Measurements from ENCODE around the gene STOML1. TPM values are rescaled to one million over a fixed set of nuclear protein-coding genes. Genes with fewer than 3 reads are reported as not detected.

The STOML1 gene
- total RNA-seq, 4 donors from 2014 or later = 15.2 to 28.8 (median 16.9) TPM

DNA sequence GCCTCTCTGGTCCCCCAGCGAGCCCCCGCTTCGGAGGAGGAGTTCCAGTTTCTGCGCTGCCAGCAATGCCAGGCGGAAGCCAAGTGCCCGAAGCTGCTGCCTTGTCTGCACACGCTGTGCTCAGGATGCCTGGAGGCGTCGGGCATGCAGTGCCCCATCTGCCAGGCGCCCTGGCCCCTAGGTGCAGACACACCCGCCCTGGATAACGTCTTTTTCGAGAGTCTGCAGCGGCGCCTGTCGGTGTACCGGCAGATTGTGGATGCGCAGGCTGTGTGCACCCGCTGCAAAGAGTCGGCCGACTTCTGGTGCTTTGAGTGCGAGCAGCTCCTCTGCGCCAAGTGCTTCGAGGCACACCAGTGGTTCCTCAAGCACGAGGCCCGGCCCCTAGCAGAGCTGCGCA, 5.9 kb upstream of the STOML1 start:
- in situ Hi-C loops (cut with MboI; ENCODE audit: low sequenced_read_pairs in 4 of 4) = loop anchor here in 1 of 4 donors (25.0 kb wide), 1 partner anchor 464 kb away; the partner anchor contains the start of gene UBL7
- intact Hi-C loops (cut with DNase I; ENCODE audit: low total_unique reads) = loop anchor here (10.0 kb wide), 1 partner anchor 467 kb away; the partner anchor contains the start of gene UBL7
- no peak for DNase-seq
- no peaks in the 10 kb centered on the region for H3K9me3 ChIP-seq
- H3K27me3 ChIP-seq = no peaks in the 10 kb centered on the region
- ATAC-seq = no peak
- H3K4me3 ChIP-seq = peak overlapping the region in 1 of 4 donors; percentile 82
- no peak for TF ChIP-seq POLR2A (IDR thresholded peaks at IDR 0.05)
- TF ChIP-seq, protein P1, sequence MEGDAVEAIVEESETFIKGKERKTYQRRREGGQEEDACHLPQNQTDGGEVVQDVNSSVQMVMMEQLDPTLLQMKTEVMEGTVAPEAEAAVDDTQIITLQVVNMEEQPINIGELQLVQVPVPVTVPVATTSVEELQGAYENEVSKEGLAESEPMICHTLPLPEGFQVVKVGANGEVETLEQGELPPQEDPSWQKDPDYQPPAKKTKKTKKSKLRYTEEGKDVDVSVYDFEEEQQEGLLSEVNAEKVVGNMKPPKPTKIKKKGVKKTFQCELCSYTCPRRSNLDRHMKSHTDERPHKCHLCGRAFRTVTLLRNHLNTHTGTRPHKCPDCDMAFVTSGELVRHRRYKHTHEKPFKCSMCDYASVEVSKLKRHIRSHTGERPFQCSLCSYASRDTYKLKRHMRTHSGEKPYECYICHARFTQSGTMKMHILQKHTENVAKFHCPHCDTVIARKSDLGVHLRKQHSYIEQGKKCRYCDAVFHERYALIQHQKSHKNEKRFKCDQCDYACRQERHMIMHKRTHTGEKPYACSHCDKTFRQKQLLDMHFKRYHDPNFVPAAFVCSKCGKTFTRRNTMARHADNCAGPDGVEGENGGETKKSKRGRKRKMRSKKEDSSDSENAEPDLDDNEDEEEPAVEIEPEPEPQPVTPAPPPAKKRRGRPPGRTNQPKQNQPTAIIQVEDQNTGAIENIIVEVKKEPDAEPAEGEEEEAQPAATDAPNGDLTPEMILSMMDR (IDR thresholded peaks at IDR 0.05 in 4 of 5, conservative IDR thresholded peaks at IDR 0.05 in 1 of 5) = no peak
- H3K4me1 ChIP-seq = peaks cover 35% of the 10 kb centered on the region in 2 donors
- peak overlapping the region in 2 of 4 donors; percentile 89 to 95 for H3K27ac ChIP-seq
- peaks cover 0 to 23% of the 10 kb centered on the region in 2 donors for H3K36me3 ChIP-seq

DNA sequence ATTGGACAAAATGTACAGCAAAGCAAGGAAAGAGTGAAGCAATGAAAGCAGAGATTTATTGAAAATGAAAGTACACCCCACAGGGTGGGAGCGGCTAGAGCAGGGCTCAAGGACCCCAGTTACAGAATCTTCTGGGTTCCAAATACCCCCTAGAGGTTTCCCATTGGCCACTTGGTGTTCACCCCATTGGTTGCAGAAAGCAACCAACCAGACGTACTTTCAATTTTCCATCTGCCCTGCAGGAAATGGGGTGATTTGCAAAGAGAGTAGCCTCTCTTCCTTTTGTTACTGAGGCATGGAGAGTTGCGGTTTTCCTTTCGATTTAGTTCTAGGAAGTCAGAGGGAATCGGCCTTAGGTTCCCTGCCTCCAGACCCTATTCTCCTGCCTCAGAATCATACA, 4.8 kb upstream of the STOML1 start:
- in situ Hi-C loops (cut with MboI; ENCODE audit: low sequenced_read_pairs in 4 of 4) (loop anchor here in 1 of 4 donors (25.0 kb wide), 1 partner anchor 465 kb away; the partner anchor contains the start of gene UBL7), intact Hi-C loops (cut with DNase I; ENCODE audit: low total_unique reads) (loop anchor here (10.0 kb wide), 1 partner anchor 468 kb away; the partner anchor contains the start of gene UBL7)
- H3K36me3 ChIP-seq = peaks cover 0 to 23% of the 10 kb centered on the region in 2 donors
- H3K4me3 ChIP-seq = peak overlapping the region; percentile 82 to 97 (median 90)
- no peaks in the 10 kb centered on the region for H3K9me3 ChIP-seq
- H3K27me3 ChIP-seq = no peaks in the 10 kb centered on the region
- ATAC-seq (no peak), DNase-seq (no peak)
- peaks cover 41 to 42% of the 10 kb centered on the region in 2 donors for H3K4me1 ChIP-seq
- TF ChIP-seq, protein P1 (IDR thresholded peaks at IDR 0.05 in 4 of 5, conservative IDR thresholded peaks at IDR 0.05 in 1 of 5) = no peak
- no peak for TF ChIP-seq POLR2A (IDR thresholded peaks at IDR 0.05)
- peak overlapping the region; percentile 89 to 98 (median 93) for H3K27ac ChIP-seq

DNA sequence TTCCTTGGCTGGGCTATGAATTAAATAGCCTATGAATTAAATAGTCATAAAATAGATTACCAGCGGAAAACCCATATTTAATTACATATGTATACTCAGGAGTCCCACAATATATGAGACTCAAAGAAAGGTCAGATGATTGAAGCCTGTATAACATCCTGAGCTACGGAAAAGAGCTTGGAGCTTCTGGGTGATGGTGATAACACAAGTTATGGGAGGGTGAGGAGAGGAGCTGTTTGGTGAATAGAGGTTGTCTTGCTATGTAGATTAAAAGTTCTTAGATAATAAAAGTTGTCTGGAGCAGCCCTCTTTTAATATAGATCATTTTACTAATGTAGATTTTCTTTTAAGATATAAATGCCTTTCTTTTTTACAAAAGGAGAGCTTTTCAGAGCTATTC, 4.2 kb upstream of the STOML1 start:
- peaks cover 39 to 44% of the 10 kb centered on the region in 2 donors for H3K4me1 ChIP-seq
- DNase-seq (no peak), ATAC-seq (no peak)
- in situ Hi-C loops (cut with MboI; ENCODE audit: low sequenced_read_pairs in 4 of 4) = loop anchor here in 1 of 4 donors (25.0 kb wide), 1 partner anchor 466 kb away; the partner anchor contains the start of gene UBL7
- H3K27me3 ChIP-seq = no peaks in the 10 kb centered on the region
- intact Hi-C loops (cut with DNase I; ENCODE audit: low total_unique reads) = loop anchor here (10.0 kb wide), 1 partner anchor 469 kb away; the partner anchor contains the start of gene UBL7
- no peaks in the 10 kb centered on the region for H3K9me3 ChIP-seq
- peak overlapping the region; percentile 82 to 97 (median 90) for H3K4me3 ChIP-seq
- TF ChIP-seq POLR2A (IDR thresholded peaks at IDR 0.05) = no peak
- TF ChIP-seq, protein P1 (IDR thresholded peaks at IDR 0.05 in 4 of 5, conservative IDR thresholded peaks at IDR 0.05 in 1 of 5) = no peak
- H3K27ac ChIP-seq = peak overlapping the region; percentile 89 to 98 (median 93)
- peaks cover 0 to 20% of the 10 kb centered on the region in 2 donors for H3K36me3 ChIP-seq

DNA sequence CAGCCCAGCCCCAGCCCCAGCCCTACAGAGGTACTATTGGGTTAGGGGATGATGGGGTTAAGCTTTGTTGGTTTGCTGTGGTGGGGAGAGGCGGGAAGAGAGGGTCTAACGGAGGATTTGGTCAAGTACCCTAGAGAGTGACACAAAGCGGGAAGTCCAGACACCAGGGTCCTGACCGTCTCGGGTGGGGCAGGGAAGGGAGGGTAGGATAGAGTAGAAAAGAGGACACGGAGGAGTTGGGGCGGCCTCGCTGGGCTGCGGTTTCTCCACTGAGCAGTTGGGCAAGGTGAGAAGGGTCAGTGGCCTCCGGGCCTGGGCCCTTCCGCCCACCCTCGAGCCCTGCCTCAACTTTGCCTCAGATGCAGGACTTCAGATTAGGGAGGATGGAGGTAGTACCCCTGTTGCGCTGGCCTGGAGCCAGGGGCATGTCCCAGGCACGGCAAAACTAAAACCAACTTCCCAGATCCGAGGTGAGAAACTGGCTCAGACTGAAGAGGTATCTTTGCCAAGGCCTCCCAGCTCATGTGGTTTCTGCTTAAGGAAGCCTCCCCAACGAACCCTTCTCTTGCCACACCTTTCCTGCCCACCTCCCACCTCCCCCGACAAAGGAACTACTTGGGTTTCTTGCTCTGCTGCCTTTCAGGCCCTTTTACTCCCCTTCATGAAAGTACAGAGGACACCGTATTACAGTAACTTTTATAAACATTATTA, 3.0 kb upstream of the STOML1 start:
- in situ Hi-C loops (cut with MboI; ENCODE audit: low sequenced_read_pairs in 4 of 4) = loop anchor here in 1 of 4 donors (25.0 kb wide), 1 partner anchor 467 kb away; the partner anchor contains the start of gene UBL7
- Histone ChIP-seq H3K4me1 (peaks cover 50 to 56% of the 10 kb centered on the region in 2 donors), H3K36me3 (peaks cover 0 to 16% of the 10 kb centered on the region in 2 donors), H3K27ac (peak overlapping the region; percentile 89 to 98 (median 93)), H3K9me3 (no peaks in the 10 kb centered on the region), H3K27me3 (no peaks in the 10 kb centered on the region), H3K4me3 (peak overlapping the region; percentile 82 to 97 (median 90))
- no peak for DNase-seq
- no peak for TF ChIP-seq POLR2A (IDR thresholded peaks at IDR 0.05)
- TF ChIP-seq, protein P1 (IDR thresholded peaks at IDR 0.05 in 4 of 5, conservative IDR thresholded peaks at IDR 0.05 in 1 of 5) = no peak
- intact Hi-C loops (cut with DNase I; ENCODE audit: low total_unique reads) = loop anchor here (5.0 to 10.0 kb wide), 3 partner anchors 470 to 1457 kb away; partner anchors contain the start of genes ARID3B, SIN3A and UBL7
- peak; percentile 11 for ATAC-seq

Data from gastrocnemius medialis (tissue), 4 donors.